Lung (tissue), 12 donors: ENCODE data around the gene RTN1. TPM values are rescaled to one million over a fixed set of nuclear protein-coding genes. Genes with fewer than 3 reads are reported as not detected.

Experiments used
- ATAC-seq: fragments of 200-7000 bp; cut with Tn5 transposase; one replicate; pipeline ENCODE4 v1.9.1; 2020; ENCODE audit warnings: moderate number of reproducible peaks; ENCODE audit not compliant: insufficient read depth, low FRiP score
- DNase-seq, 3 donors: peaks; one replicate each; pipeline ENCODE4 v3.0.0-alpha.2; 2013 to 2017
- H3K27ac ChIP-seq, 2 donors: one replicate each; pipeline ENCODE4 v1.5.1; 2013; ENCODE audit warnings: mild to moderate bottlenecking in 2 of 2, moderate library complexity in 2 of 2, control low read depth in 1 of 2, inconsistent platforms in 1 of 2, low read depth in 1 of 2, low read length in 1 of 2
- H3K27me3 ChIP-seq, 3 donors: one replicate each; pipeline ENCODE4 v1.5.1; 2013; ENCODE audit warnings: low read length in 2 of 3; ENCODE audit not compliant: control insufficient read depth in 3 of 3, insufficient read depth in 3 of 3
- H3K36me3 ChIP-seq, 4 donors: one replicate each; pipeline ENCODE4 v1.5.1; 2013; ENCODE audit warnings: low read length in 4 of 4, mild to moderate bottlenecking in 1 of 4, moderate library complexity in 1 of 4; ENCODE audit not compliant: control insufficient read depth in 4 of 4, insufficient read depth in 4 of 4
- H3K4me1 ChIP-seq, 5 donors: one replicate each; pipeline ENCODE4 v1.5.1; 2013; ENCODE audit warnings: low read length in 5 of 5, mild to moderate bottlenecking in 2 of 5, moderate library complexity in 1 of 5; ENCODE audit not compliant: control insufficient read depth in 5 of 5, insufficient read depth in 5 of 5
- H3K4me3 ChIP-seq: one replicate; pipeline ENCODE4 v1.5.1; 2013; ENCODE audit warnings: mild to moderate bottlenecking, control low read depth, moderate library complexity
- H3K9ac ChIP-seq, 2 donors: one replicate each; pipeline ENCODE4 v1.5.1; 2013; ENCODE audit warnings: low read length in 2 of 2, control low read depth in 1 of 2; ENCODE audit not compliant: insufficient read depth in 1 of 2
- H3K9me3 ChIP-seq, 4 donors: one replicate each; pipeline ENCODE4 v1.5.1; 2013; ENCODE audit warnings: low read length in 3 of 4, mild to moderate bottlenecking in 1 of 4, moderate library complexity in 1 of 4; ENCODE audit not compliant: control insufficient read depth in 4 of 4, insufficient read depth in 3 of 4
- WGBS, 2 donors: extraction: QIAGEN DNeasy Blood & Tissue Kit; methylation state at CpG; one replicate each; pipeline ENCODE4 v1.1.7; 2013; 5-methylcytosine and 5-hydroxymethylcytosine counted together
- polyA plus RNA-seq, 2 donors: library from polyadenylated mRNA; stranded (reverse); fragments of 200-250 nt; gene quantifications; one replicate each; pipeline ENCODE4 v1.2.1, GENCODE V29; 2013
- total RNA-seq, 2 donors: library from RNA; depleted of rRNA in 1 of 2; stranded (reverse); fragments of >200 nt in 1 of 2; gene quantifications; one replicate each; pipeline ENCODE4 v1.2.1, GENCODE V29; 2014 to 2021
- TF ChIP-seq, protein P1 (sequence below): IDR thresholded peaks from 2 replicates; pipeline ENCODE4 v1.5.1; 2012; ENCODE audit warnings: mild to moderate bottlenecking; ENCODE audit errors: control extremely low read depth, extremely low read depth
- donor health status: control.
- donor health status: control.
- donor health status: Bipolar disorder and iron deficiency.
- donor health status: healthy.
- donor health status: DM: yes; HTN: yes; CAD: no.

RTN1 gene
- total and polyA plus RNA-seq, 4 donors: 2.4 to 9.0 (median 6.9) TPM

DNA sequence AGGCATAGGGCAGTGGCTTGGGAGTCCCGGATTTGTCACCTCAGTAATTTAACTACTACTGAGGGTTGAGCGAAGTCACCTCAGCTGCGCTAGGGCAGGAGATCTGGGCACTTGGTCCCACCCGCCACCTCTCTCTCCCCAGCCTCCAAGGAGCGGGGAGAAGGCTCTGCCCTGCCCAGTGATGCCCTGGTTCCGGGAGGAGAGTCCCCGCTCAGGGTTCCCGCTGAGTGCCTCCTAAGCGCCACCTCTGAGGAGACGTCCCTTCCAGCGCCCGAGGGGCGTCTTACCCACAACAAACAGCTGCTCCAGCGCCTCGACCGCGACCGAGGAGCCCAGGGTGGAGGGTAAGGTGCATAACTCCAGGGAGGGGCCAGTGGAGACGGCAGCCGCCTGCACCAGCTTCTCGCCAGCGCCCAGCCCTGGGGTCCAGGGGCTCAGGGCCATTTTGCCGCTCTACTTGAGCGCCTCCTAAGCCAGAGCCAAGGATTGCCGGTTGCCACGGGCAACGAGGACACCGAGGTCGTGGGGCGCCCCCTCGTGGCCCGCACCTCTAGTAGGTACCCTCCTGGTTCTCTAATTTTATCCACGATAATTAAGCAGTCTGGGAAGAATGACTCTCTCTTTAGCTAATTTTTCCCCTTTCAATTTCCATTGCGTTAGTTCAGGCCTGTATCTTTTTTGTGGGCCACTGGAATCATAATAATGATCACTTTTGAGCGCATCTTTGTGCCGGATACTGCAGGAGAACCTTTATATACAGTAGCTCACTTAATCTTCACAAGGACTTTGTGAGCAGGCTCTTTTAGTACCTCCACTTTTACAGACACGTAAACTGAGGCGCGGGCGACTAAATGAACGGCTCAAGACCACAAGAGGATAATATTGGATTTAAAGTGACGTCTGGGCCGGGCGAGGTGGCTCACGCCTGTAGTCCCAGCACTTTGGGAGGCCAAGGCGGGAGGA, 294.0 kb downstream of the RTN1 start, which contains the start of gene CCDC175:
Gene CCDC175, minus strand, starts transcription at position 481 of the 963 bp plus-strand sequence. Its CDS starts 37 bp downstream, at position 444.
- H3K36me3 ChIP-seq: no peaks in the 10 kb centered on the region
- H3K4me3 ChIP-seq: no peak within 1 kb of the TSS
- no peaks in the 10 kb centered on the region for H3K27me3 ChIP-seq
- peaks cover 0 to 6% (median 0%) of the 10 kb centered on the region in 5 donors for H3K4me1 ChIP-seq
- TF ChIP-seq, protein P1, sequence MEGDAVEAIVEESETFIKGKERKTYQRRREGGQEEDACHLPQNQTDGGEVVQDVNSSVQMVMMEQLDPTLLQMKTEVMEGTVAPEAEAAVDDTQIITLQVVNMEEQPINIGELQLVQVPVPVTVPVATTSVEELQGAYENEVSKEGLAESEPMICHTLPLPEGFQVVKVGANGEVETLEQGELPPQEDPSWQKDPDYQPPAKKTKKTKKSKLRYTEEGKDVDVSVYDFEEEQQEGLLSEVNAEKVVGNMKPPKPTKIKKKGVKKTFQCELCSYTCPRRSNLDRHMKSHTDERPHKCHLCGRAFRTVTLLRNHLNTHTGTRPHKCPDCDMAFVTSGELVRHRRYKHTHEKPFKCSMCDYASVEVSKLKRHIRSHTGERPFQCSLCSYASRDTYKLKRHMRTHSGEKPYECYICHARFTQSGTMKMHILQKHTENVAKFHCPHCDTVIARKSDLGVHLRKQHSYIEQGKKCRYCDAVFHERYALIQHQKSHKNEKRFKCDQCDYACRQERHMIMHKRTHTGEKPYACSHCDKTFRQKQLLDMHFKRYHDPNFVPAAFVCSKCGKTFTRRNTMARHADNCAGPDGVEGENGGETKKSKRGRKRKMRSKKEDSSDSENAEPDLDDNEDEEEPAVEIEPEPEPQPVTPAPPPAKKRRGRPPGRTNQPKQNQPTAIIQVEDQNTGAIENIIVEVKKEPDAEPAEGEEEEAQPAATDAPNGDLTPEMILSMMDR: peak; percentile 52
- H3K9ac ChIP-seq: peak within 1 kb of the TSS; percentile 40 to 49
- DNase-seq: peak; percentile 75 to 86 (median 85)
- ATAC-seq: peak; percentile 79
- H3K27ac ChIP-seq: no peak within 1 kb of the TSS
- no peaks in the 10 kb centered on the region for H3K9me3 ChIP-seq
- 19 to 20% methylated on average over 46 of the region's 46 CpGs for WGBS, 2 donors

- H3K27me3 ChIP-seq: no peaks in the 10 kb centered on the region
- H3K36me3 ChIP-seq: no peaks in the 10 kb centered on the region
- ATAC-seq: no peak
- no peak overlapping the region for H3K9ac ChIP-seq
- TF ChIP-seq, protein P1: no peak
- no peak overlapping the region for H3K4me3 ChIP-seq
- peak in 1 of 3 donors; percentile 12 for DNase-seq
- H3K27ac ChIP-seq: no peak overlapping the region
- H3K4me1 ChIP-seq: no peaks in the 10 kb centered on the region
- H3K9me3 ChIP-seq: peaks cover 0 to 3% (median 0%) of the 10 kb centered on the region in 4 donors
Measured at GRCh38 chr14:59570122-59570521, 300.5 kb downstream of the RTN1 start.

DNA sequence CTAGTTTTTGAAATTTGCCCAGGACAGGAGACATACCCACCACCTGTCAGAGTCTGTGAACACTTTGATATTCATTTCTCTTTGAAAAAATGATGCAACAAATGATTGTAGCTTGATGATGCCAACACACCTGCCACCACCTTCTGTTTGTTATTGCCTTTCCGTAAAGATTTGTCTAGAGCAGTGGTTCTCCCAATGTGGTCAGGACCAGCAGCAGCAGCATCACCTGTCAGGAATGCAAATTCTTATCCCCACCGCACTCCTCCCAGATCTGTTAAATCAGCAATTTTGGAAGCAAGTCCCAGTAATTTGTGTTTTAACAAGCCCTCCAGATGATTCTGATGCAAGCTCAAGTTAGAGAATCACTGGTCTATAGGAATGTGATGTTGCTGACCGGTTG, 303.9 kb downstream of the RTN1 start:
- TF ChIP-seq, protein P1: no peak
- 90 to 94% methylated on average over 3 of the region's 3 CpGs for WGBS, 2 donors
- Histone ChIP-seq H3K36me3 (no peaks in the 10 kb centered on the region), H3K4me3 (no peak overlapping the region), H3K27me3 (no peaks in the 10 kb centered on the region), H3K9me3 (peaks cover 0 to 3% (median 0%) of the 10 kb centered on the region in 4 donors), H3K4me1 (no peaks in the 10 kb centered on the region), H3K27ac (no peak overlapping the region), H3K9ac (no peak overlapping the region)
- ATAC-seq (no peak), DNase-seq (no peak)
